Measurements from ENCODE around the gene PDE3A. TPM values are rescaled to one million over a fixed set of nuclear protein-coding genes. Genes with fewer than 3 reads are reported as not detected.

PDE3A gene
- total RNA-seq, 5 donors from 2014 or later (not counting 1 experiment from before 2014, with no cell fraction given): 0.03 to 0.10 (median 0.09) TPM; not detected in 2

GRCh38 chr12:20487519-20487918, 119.2 kb downstream of the PDE3A start:
- Histone ChIP-seq H3K27ac (ENCODE audit: low read length) (no peak overlapping the region), H3K27me3 (replicated peaks in 1 of 2; ENCODE audit: control insufficient read depth in 2 of 2, extremely low read depth in 1 of 2, insufficient read depth in 2 of 2, low read length in 1 of 2) (no peaks in the 10 kb centered on the region), H3K4me3 (ENCODE audit: control insufficient read depth in 1 of 2, extremely low read depth in 1 of 2, low read length in 1 of 2) (no peak overlapping the region), H3K4me1 (ENCODE audit: control insufficient read depth in 1 of 2, extremely low read depth in 1 of 2, insufficient read depth in 2 of 2, low read length in 2 of 2) (no peaks in the 10 kb centered on the region), H3K36me3 (ENCODE audit: control insufficient read depth in 2 of 2, extremely low read depth in 1 of 2, insufficient read depth in 1 of 2, low read length in 1 of 2) (no peaks in the 10 kb centered on the region), H3K9me3 (no peaks in the 10 kb centered on the region)
- no CpG with 5 or more reads among the region's 2 CpGs for WGBS (ENCODE audit: insufficient coverage)
- Mint-ChIP-seq H3K9me3 (peaks cover 0 to 6% (median 4%) of the 10 kb centered on the region in 3 donors), H3K4me3 (no peak overlapping the region), H3K27ac (no peak overlapping the region), H3K4me1 (peaks cover 0 to 2% (median 0%) of the 10 kb centered on the region in 3 donors), H3K27me3 (peaks cover 2 to 3% of the 10 kb centered on the region in 2 donors), H3K36me3 (no peaks in the 10 kb centered on the region)
- ATAC-seq (replicated peaks in 1 of 4): no peak
- POLR2A ChIA-PET: no interaction called here
- DNase-seq: no peak
- CTCF ChIA-PET: no interaction called here

DNA sequence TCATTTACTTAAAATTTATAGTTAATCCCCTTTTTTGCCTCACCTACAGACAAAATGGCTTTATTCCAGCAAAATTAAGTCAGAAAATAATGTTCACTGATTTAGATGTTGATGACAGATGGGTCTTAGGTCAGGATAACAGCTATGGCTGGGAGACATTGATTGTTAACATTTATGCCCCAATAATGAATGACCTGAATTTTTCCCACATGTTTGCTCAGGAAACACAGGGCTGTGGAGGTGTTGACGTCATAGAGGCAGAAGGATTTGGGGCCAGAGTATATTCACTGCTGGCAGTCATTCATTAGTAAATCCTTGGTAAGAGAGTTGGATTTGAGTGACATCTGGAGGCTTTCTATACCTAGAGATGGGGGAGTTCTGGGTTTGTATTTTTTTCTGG, 121.3 kb downstream of the PDE3A start:
- ChIA-PET CTCF (no interaction called here), POLR2A (no interaction called here)
- peaks cover 2 to 3% of the 10 kb centered on the region in 2 donors for H3K27me3 Mint-ChIP-seq
- no peak for DNase-seq
- peaks cover 0 to 2% (median 0%) of the 10 kb centered on the region in 3 donors for H3K4me1 Mint-ChIP-seq
- Histone ChIP-seq H3K27me3 (replicated peaks in 1 of 2; ENCODE audit: control insufficient read depth in 2 of 2, extremely low read depth in 1 of 2, insufficient read depth in 2 of 2, low read length in 1 of 2) (no peaks in the 10 kb centered on the region), H3K4me1 (ENCODE audit: control insufficient read depth in 1 of 2, extremely low read depth in 1 of 2, insufficient read depth in 2 of 2, low read length in 2 of 2) (no peaks in the 10 kb centered on the region), H3K9me3 (no peaks in the 10 kb centered on the region), H3K36me3 (ENCODE audit: control insufficient read depth in 2 of 2, extremely low read depth in 1 of 2, insufficient read depth in 1 of 2, low read length in 1 of 2) (no peaks in the 10 kb centered on the region), H3K27ac (ENCODE audit: low read length) (no peak overlapping the region), H3K4me3 (ENCODE audit: control insufficient read depth in 1 of 2, extremely low read depth in 1 of 2, low read length in 1 of 2) (no peak overlapping the region)
- no peak overlapping the region for H3K27ac Mint-ChIP-seq
- WGBS (ENCODE audit: insufficient coverage): 80% methylated on average over 1 of the region's 1 CpG
- peaks cover 0 to 6% (median 4%) of the 10 kb centered on the region in 3 donors for H3K9me3 Mint-ChIP-seq
- no peak overlapping the region for H3K4me3 Mint-ChIP-seq
- ATAC-seq (replicated peaks in 1 of 4): no peak
- H3K36me3 Mint-ChIP-seq: no peaks in the 10 kb centered on the region

- Histone ChIP-seq H3K36me3 (ENCODE audit: control insufficient read depth in 2 of 2, extremely low read depth in 1 of 2, insufficient read depth in 1 of 2, low read length in 1 of 2) (no peaks in the 10 kb centered on the region), H3K4me1 (ENCODE audit: control insufficient read depth in 1 of 2, extremely low read depth in 1 of 2, insufficient read depth in 2 of 2, low read length in 2 of 2) (no peaks in the 10 kb centered on the region), H3K4me3 (ENCODE audit: control insufficient read depth in 1 of 2, extremely low read depth in 1 of 2, low read length in 1 of 2) (no peak overlapping the region), H3K9me3 (no peaks in the 10 kb centered on the region), H3K27ac (ENCODE audit: low read length) (no peak overlapping the region), H3K27me3 (replicated peaks in 1 of 2; ENCODE audit: control insufficient read depth in 2 of 2, extremely low read depth in 1 of 2, insufficient read depth in 2 of 2, low read length in 1 of 2) (no peaks in the 10 kb centered on the region)
- Mint-ChIP-seq H3K4me1 (peaks cover 0 to 2% (median 0%) of the 10 kb centered on the region in 3 donors), H3K9me3 (peaks cover 0 to 6% (median 4%) of the 10 kb centered on the region in 3 donors), H3K4me3 (no peak overlapping the region), H3K27ac (no peak overlapping the region), H3K27me3 (peaks cover 2 to 3% of the 10 kb centered on the region in 2 donors), H3K36me3 (no peaks in the 10 kb centered on the region)
- ChIA-PET POLR2A (no interaction called here), CTCF (no interaction called here)
- ATAC-seq (replicated peaks in 1 of 4) (no peak), DNase-seq (no peak)
These were observed 121.9 kb downstream of the PDE3A start for GRCh38 chr12:20490213-20490612.

- Mint-ChIP-seq H3K9me3 (peaks cover 0 to 6% (median 4%) of the 10 kb centered on the region in 3 donors), H3K36me3 (no peaks in the 10 kb centered on the region), H3K27me3 (peaks cover 2 to 3% of the 10 kb centered on the region in 2 donors), H3K27ac (no peak overlapping the region), H3K4me3 (no peak overlapping the region), H3K4me1 (peaks cover 0 to 2% (median 0%) of the 10 kb centered on the region in 3 donors)
- Histone ChIP-seq H3K9me3 (no peaks in the 10 kb centered on the region), H3K27me3 (replicated peaks in 1 of 2; ENCODE audit: control insufficient read depth in 2 of 2, extremely low read depth in 1 of 2, insufficient read depth in 2 of 2, low read length in 1 of 2) (no peaks in the 10 kb centered on the region), H3K36me3 (ENCODE audit: control insufficient read depth in 2 of 2, extremely low read depth in 1 of 2, insufficient read depth in 1 of 2, low read length in 1 of 2) (no peaks in the 10 kb centered on the region), H3K4me3 (ENCODE audit: control insufficient read depth in 1 of 2, extremely low read depth in 1 of 2, low read length in 1 of 2) (no peak overlapping the region), H3K27ac (ENCODE audit: low read length) (no peak overlapping the region), H3K4me1 (ENCODE audit: control insufficient read depth in 1 of 2, extremely low read depth in 1 of 2, insufficient read depth in 2 of 2, low read length in 2 of 2) (no peaks in the 10 kb centered on the region)
- WGBS (ENCODE audit: insufficient coverage): 50% methylated on average over 2 of the region's 5 CpGs
- no peak for DNase-seq
- POLR2A ChIA-PET: no interaction called here
- ATAC-seq (replicated peaks in 1 of 4): no peak
- CTCF ChIA-PET: no interaction called here
These were observed 123.0 kb downstream of the PDE3A start for GRCh38 chr12:20491290-20491689.

DNA sequence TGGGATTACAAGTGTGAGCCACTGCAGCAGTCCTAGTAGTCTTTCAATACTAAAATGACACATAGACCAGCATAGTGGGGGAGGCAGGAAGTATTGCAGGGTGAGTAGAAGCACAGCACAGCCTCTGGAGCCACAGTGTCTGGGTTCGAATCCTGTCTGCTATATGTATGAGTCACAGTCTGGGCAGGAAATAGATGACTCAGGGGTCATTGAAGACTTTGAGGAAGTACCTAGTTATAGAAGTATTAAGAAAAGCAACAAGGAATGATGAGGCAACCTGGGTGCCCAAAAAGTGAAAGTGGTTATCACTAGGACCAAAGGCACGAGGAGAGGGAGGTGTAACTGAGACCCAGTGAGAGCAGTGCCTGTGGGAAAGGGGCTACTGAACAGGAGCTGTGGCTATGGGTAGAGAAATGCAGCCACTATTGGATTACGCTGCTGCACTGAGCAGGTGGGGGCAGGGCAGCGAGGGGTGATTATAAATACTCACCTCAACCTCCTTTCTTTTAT, 124.0 kb downstream of the PDE3A start:
- Mint-ChIP-seq H3K36me3 (no peaks in the 10 kb centered on the region), H3K9me3 (peaks cover 0 to 8% (median 6%) of the 10 kb centered on the region in 3 donors), H3K4me3 (no peak overlapping the region), H3K27ac (no peak overlapping the region), H3K27me3 (peaks cover 2 to 3% of the 10 kb centered on the region in 2 donors), H3K4me1 (peaks cover 0 to 2% (median 0%) of the 10 kb centered on the region in 3 donors)
- peak in 1 of 35 experiments; percentile 0 for DNase-seq
- Histone ChIP-seq H3K4me3 (ENCODE audit: control insufficient read depth in 1 of 2, extremely low read depth in 1 of 2, low read length in 1 of 2) (no peak overlapping the region), H3K27ac (ENCODE audit: low read length) (no peak overlapping the region), H3K9me3 (no peaks in the 10 kb centered on the region), H3K27me3 (replicated peaks in 1 of 2; ENCODE audit: control insufficient read depth in 2 of 2, extremely low read depth in 1 of 2, insufficient read depth in 2 of 2, low read length in 1 of 2) (no peaks in the 10 kb centered on the region), H3K4me1 (ENCODE audit: control insufficient read depth in 1 of 2, extremely low read depth in 1 of 2, insufficient read depth in 2 of 2, low read length in 2 of 2) (no peaks in the 10 kb centered on the region), H3K36me3 (ENCODE audit: control insufficient read depth in 2 of 2, extremely low read depth in 1 of 2, insufficient read depth in 1 of 2, low read length in 1 of 2) (no peaks in the 10 kb centered on the region)
- CTCF ChIA-PET: no interaction called here
- no peak for ATAC-seq (replicated peaks in 1 of 4)
- POLR2A ChIA-PET: no interaction called here
- 30% methylated on average over 2 of the region's 4 CpGs for WGBS (ENCODE audit: insufficient coverage)

- ATAC-seq (replicated peaks in 1 of 4) (no peak), DNase-seq (no peak)
- Mint-ChIP-seq H3K4me1 (peaks cover 0 to 2% (median 0%) of the 10 kb centered on the region in 3 donors), H3K27ac (no peak overlapping the region), H3K27me3 (peaks cover 0 to 3% of the 10 kb centered on the region in 2 donors), H3K9me3 (peaks cover 0 to 8% (median 6%) of the 10 kb centered on the region in 3 donors), H3K4me3 (no peak overlapping the region), H3K36me3 (no peaks in the 10 kb centered on the region)
- Histone ChIP-seq H3K27me3 (replicated peaks in 1 of 2; ENCODE audit: control insufficient read depth in 2 of 2, extremely low read depth in 1 of 2, insufficient read depth in 2 of 2, low read length in 1 of 2) (no peaks in the 10 kb centered on the region), H3K36me3 (ENCODE audit: control insufficient read depth in 2 of 2, extremely low read depth in 1 of 2, insufficient read depth in 1 of 2, low read length in 1 of 2) (no peaks in the 10 kb centered on the region), H3K9me3 (no peaks in the 10 kb centered on the region), H3K4me1 (ENCODE audit: control insufficient read depth in 1 of 2, extremely low read depth in 1 of 2, insufficient read depth in 2 of 2, low read length in 2 of 2) (no peaks in the 10 kb centered on the region), H3K27ac (ENCODE audit: low read length) (no peak overlapping the region), H3K4me3 (ENCODE audit: control insufficient read depth in 1 of 2, extremely low read depth in 1 of 2, low read length in 1 of 2) (no peak overlapping the region)
- POLR2A ChIA-PET: no interaction called here
- CTCF ChIA-PET: no interaction called here
- WGBS (ENCODE audit: insufficient coverage): no CpG with 5 or more reads among the region's 1 CpG
These were observed 125.6 kb downstream of the PDE3A start for GRCh38 chr12:20493934-20494333.

DNA sequence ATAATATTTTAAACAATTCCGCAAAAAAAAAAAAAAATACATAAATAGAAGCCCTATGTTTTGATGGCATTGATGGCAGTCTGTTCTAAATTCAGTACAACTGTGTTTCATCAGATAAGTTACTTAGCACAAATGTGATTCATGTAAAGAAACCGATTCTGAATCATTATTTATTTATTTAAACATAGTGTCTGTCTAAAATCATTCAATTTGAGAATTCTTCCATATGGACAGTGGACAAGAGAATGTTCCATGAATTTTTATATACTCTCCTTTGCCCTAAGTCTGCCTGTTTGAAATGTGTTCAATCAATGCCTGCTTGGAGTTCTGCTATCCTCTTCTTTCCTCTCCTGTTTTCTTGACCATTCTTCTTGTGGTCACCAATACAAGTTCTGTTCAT, 126.5 kb downstream of the PDE3A start:
- DNase-seq (no peak), ATAC-seq (replicated peaks in 1 of 4) (no peak)
- WGBS (ENCODE audit: insufficient coverage): no CpG with 5 or more reads among the region's 2 CpGs
- POLR2A ChIA-PET: no interaction called here
- Mint-ChIP-seq H3K27ac (no peak overlapping the region), H3K36me3 (no peaks in the 10 kb centered on the region), H3K4me1 (peaks cover 0 to 2% (median 0%) of the 10 kb centered on the region in 3 donors), H3K27me3 (peaks cover 0 to 3% of the 10 kb centered on the region in 2 donors), H3K9me3 (peaks cover 0 to 8% (median 6%) of the 10 kb centered on the region in 3 donors), H3K4me3 (no peak overlapping the region)
- H3K36me3 ChIP-seq (ENCODE audit: control insufficient read depth in 2 of 2, extremely low read depth in 1 of 2, insufficient read depth in 1 of 2, low read length in 1 of 2): no peaks in the 10 kb centered on the region
- no peak overlapping the region for H3K4me3 ChIP-seq (ENCODE audit: control insufficient read depth in 1 of 2, extremely low read depth in 1 of 2, low read length in 1 of 2)
- no peaks in the 10 kb centered on the region for H3K9me3 ChIP-seq
- CTCF ChIA-PET: no interaction called here
- no peaks in the 10 kb centered on the region for H3K4me1 ChIP-seq (ENCODE audit: control insufficient read depth in 1 of 2, extremely low read depth in 1 of 2, insufficient read depth in 2 of 2, low read length in 2 of 2)
- no peaks in the 10 kb centered on the region for H3K27me3 ChIP-seq (replicated peaks in 1 of 2; ENCODE audit: control insufficient read depth in 2 of 2, extremely low read depth in 1 of 2, insufficient read depth in 2 of 2, low read length in 1 of 2)
- no peak overlapping the region for H3K27ac ChIP-seq (ENCODE audit: low read length)
